ENCODE measurements around the gene ZPBP2. TPM values are rescaled to one million over a fixed set of nuclear protein-coding genes. Genes with fewer than 3 reads are reported as not detected.

Gene ZPBP2
- total RNA-seq, 5 donors from 2014 or later (not counting 1 experiment from before 2014, with no cell fraction given), result 0.19 TPM; not detected in 4

DNA sequence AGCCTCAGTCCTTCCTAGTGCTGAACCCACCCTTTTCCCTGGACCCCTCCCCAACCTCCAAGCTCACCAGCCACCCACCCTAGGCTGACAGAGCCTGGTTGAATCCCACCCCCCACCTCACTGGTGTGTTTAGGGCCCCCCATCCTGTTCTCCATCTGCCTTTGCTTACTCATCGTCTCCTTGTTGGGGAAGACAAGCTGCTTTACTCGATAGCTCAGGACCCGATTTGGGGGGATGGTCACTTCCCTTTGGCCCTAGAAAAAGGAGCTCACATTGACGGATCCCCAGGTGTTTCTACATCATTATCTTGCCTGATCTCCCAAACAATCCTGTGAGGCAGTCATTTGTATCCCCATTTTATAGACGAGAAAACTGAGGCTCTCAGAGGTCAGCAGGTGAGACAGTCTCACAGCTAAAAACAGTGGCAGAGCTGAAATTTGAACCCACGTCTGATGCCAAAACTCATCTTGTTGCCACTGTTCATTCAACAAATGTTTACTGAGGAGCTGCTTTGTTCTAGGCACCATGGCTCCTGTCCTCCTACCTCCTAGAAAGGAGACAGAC is 40.9 kb downstream of the ZPBP2 start:
- no peaks in the 10 kb centered on the region for H3K27me3 ChIP-seq (replicated peaks in 1 of 2; ENCODE audit: control insufficient read depth in 2 of 2, extremely low read depth in 1 of 2, insufficient read depth in 2 of 2, low read length in 1 of 2)
- no peak overlapping the region for H3K27ac ChIP-seq (ENCODE audit: low read length)
- peaks cover 5 to 14% (median 13%) of the 10 kb centered on the region in 3 donors for H3K4me1 Mint-ChIP-seq
- ATAC-seq (replicated peaks in 1 of 4) (no peak), DNase-seq (no peak)
- ChIA-PET POLR2A (interaction anchor here in 1 of 2 donors (0.6 kb wide), 1 partner anchor 11 kb away, joined by 6 read pairs; no protein-coding TSS in a partner anchor), CTCF (interaction anchor here in 1 of 2 donors (0.6 kb wide), 1 partner anchor 463 kb away, joined by 6 read pairs; no protein-coding TSS in a partner anchor)
- no peaks in the 10 kb centered on the region for H3K9me3 ChIP-seq
- peaks cover 0 to 5% of the 10 kb centered on the region in 2 experiments for H3K4me1 ChIP-seq (ENCODE audit: control insufficient read depth in 1 of 2, extremely low read depth in 1 of 2, insufficient read depth in 2 of 2, low read length in 2 of 2)
- no peak overlapping the region for H3K4me3 ChIP-seq (ENCODE audit: control insufficient read depth in 1 of 2, extremely low read depth in 1 of 2, low read length in 1 of 2)
- no peaks in the 10 kb centered on the region for H3K27me3 Mint-ChIP-seq
- peaks cover 32 to 37% of the 10 kb centered on the region in 2 donors for H3K36me3 ChIP-seq (ENCODE audit: control insufficient read depth in 2 of 2, extremely low read depth in 1 of 2, insufficient read depth in 1 of 2, low read length in 1 of 2)
- peaks cover 52% of the 10 kb centered on the region for H3K36me3 Mint-ChIP-seq
- no peak overlapping the region for H3K27ac Mint-ChIP-seq
- H3K4me3 Mint-ChIP-seq, result no peak overlapping the region
- H3K9me3 Mint-ChIP-seq, result no peaks in the 10 kb centered on the region
- WGBS (ENCODE audit: insufficient coverage), result 100% methylated on average over 5 of the region's 6 CpGs

GRCh38 chr17:39913989-39914388 is 46.0 kb downstream of the ZPBP2 start:
- ATAC-seq (replicated peaks in 1 of 4) (no peak), DNase-seq (no peak)
- H3K27ac ChIP-seq (ENCODE audit: low read length), result no peak overlapping the region
- no peaks in the 10 kb centered on the region for H3K27me3 ChIP-seq (replicated peaks in 1 of 2; ENCODE audit: control insufficient read depth in 2 of 2, extremely low read depth in 1 of 2, insufficient read depth in 2 of 2, low read length in 1 of 2)
- Mint-ChIP-seq H3K36me3 (peaks cover 49% of the 10 kb centered on the region), H3K9me3 (no peaks in the 10 kb centered on the region), H3K4me1 (peaks cover 18 to 24% (median 22%) of the 10 kb centered on the region in 3 donors), H3K4me3 (no peak overlapping the region), H3K27ac (no peak overlapping the region), H3K27me3 (no peaks in the 10 kb centered on the region)
- no peak overlapping the region for H3K4me3 ChIP-seq (ENCODE audit: control insufficient read depth in 1 of 2, extremely low read depth in 1 of 2, low read length in 1 of 2)
- H3K36me3 ChIP-seq (ENCODE audit: control insufficient read depth in 2 of 2, extremely low read depth in 1 of 2, insufficient read depth in 1 of 2, low read length in 1 of 2), result peaks cover 31% of the 10 kb centered on the region in 2 donors
- peaks cover 0 to 13% of the 10 kb centered on the region in 2 experiments for H3K4me1 ChIP-seq (ENCODE audit: control insufficient read depth in 1 of 2, extremely low read depth in 1 of 2, insufficient read depth in 2 of 2, low read length in 2 of 2)
- no peaks in the 10 kb centered on the region for H3K9me3 ChIP-seq
- no CpG with 5 or more reads among the region's 3 CpGs for WGBS (ENCODE audit: insufficient coverage)
- ChIA-PET CTCF (no interaction called here), POLR2A (no interaction called here)

- POLR2A ChIA-PET, result interaction anchor here (0.6 to 1.2 kb wide), 6 partner anchors 20 to 524 kb away, joined by 3 to 9 read pairs (median 6); no protein-coding TSS in a partner anchor
- H3K4me3 Mint-ChIP-seq, result no peak overlapping the region
- CTCF ChIA-PET, result interaction anchor here (0.6 kb wide), 2 partner anchors 38 to 114 kb away, joined by 3 to 4 read pairs; no protein-coding TSS in a partner anchor
Observed at GRCh38 chr17:39915559-39915958, 47.6 kb downstream of the ZPBP2 start.

GRCh38 chr17:39916918-39917317 is 48.9 kb downstream of the ZPBP2 start:
- H3K27me3 ChIP-seq (replicated peaks in 1 of 2; ENCODE audit: control insufficient read depth in 2 of 2, extremely low read depth in 1 of 2, insufficient read depth in 2 of 2, low read length in 1 of 2), result no peaks in the 10 kb centered on the region
- Mint-ChIP-seq H3K27me3 (no peaks in the 10 kb centered on the region), H3K4me3 (no peak overlapping the region), H3K27ac (no peak overlapping the region), H3K36me3 (peaks cover 45% of the 10 kb centered on the region), H3K9me3 (no peaks in the 10 kb centered on the region), H3K4me1 (peaks cover 37 to 49% (median 45%) of the 10 kb centered on the region in 3 donors)
- peaks cover 18 to 34% of the 10 kb centered on the region in 2 donors for H3K36me3 ChIP-seq (ENCODE audit: control insufficient read depth in 2 of 2, extremely low read depth in 1 of 2, insufficient read depth in 1 of 2, low read length in 1 of 2)
- DNase-seq, result no peak
- CTCF ChIA-PET, result no interaction called here
- no peak for ATAC-seq (replicated peaks in 1 of 4)
- 100% methylated on average over 1 of the region's 7 CpGs for WGBS (ENCODE audit: insufficient coverage)
- H3K27ac ChIP-seq (ENCODE audit: low read length), result no peak overlapping the region
- no peaks in the 10 kb centered on the region for H3K9me3 ChIP-seq
- POLR2A ChIA-PET, result no interaction called here
- H3K4me1 ChIP-seq (ENCODE audit: control insufficient read depth in 1 of 2, extremely low read depth in 1 of 2, insufficient read depth in 2 of 2, low read length in 2 of 2), result peaks cover 17 to 35% of the 10 kb centered on the region in 2 experiments
- H3K4me3 ChIP-seq (ENCODE audit: control insufficient read depth in 1 of 2, extremely low read depth in 1 of 2, low read length in 1 of 2), result no peak overlapping the region

More at GRCh38 chr17:39915559-39915958, 47.6 kb downstream of the ZPBP2 start:
- Histone ChIP-seq H3K4me3 (ENCODE audit: control insufficient read depth in 1 of 2, extremely low read depth in 1 of 2, low read length in 1 of 2) (no peak overlapping the region), H3K36me3 (ENCODE audit: control insufficient read depth in 2 of 2, extremely low read depth in 1 of 2, insufficient read depth in 1 of 2, low read length in 1 of 2) (peaks cover 26 to 27% of the 10 kb centered on the region in 2 donors), H3K27me3 (replicated peaks in 1 of 2; ENCODE audit: control insufficient read depth in 2 of 2, extremely low read depth in 1 of 2, insufficient read depth in 2 of 2, low read length in 1 of 2) (no peaks in the 10 kb centered on the region), H3K4me1 (ENCODE audit: control insufficient read depth in 1 of 2, extremely low read depth in 1 of 2, insufficient read depth in 2 of 2, low read length in 2 of 2) (peaks cover 5 to 21% of the 10 kb centered on the region in 2 experiments), H3K9me3 (no peaks in the 10 kb centered on the region), H3K27ac (ENCODE audit: low read length) (no peak overlapping the region)
- 60% methylated on average over 1 of the region's 4 CpGs for WGBS (ENCODE audit: insufficient coverage)
- Mint-ChIP-seq H3K9me3 (no peaks in the 10 kb centered on the region), H3K27me3 (no peaks in the 10 kb centered on the region), H3K36me3 (peaks cover 50% of the 10 kb centered on the region), H3K27ac (no peak overlapping the region), H3K4me1 (peaks cover 24 to 36% (median 31%) of the 10 kb centered on the region in 3 donors)
- DNase-seq (no peak), ATAC-seq (replicated peaks in 1 of 4) (no peak)

DNA sequence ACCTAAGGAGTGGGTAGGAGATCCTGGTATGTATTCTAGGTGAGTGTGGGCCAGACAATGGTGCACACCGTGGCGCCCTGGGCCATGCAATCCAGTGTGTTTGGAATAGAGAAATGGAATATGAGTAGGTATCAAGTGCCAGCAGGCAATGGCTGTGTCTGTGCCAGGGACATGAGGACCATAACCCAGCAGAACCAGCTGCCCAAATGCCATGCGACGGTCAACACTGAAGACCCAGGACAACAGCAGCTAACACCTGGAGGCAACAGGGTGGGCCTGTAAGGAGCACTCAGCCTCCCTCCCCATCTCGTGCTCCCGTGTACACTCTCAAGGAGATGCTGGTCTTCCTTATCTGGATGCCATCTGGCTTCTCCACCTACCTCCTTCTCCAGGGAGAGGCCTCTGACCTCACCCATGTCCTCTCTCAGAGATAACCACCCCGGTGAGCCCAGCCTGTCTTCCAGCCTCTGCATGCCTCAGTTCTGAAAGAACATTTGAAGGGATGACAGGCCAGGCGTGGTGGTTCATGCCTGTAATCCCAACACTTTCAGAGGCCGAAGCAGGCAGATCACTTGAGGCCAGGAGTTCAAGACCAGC is 51.2 kb downstream of the ZPBP2 start:
- H3K36me3 Mint-ChIP-seq, result peaks cover 47% of the 10 kb centered on the region
- H3K27ac Mint-ChIP-seq, result peak overlapping the region in 1 of 2 donors; percentile 19
- peak overlapping the region in 1 of 3 donors; percentile 74 for H3K4me3 Mint-ChIP-seq
- POLR2A ChIA-PET, result interaction anchor here (0.6 kb wide), 2 partner anchors 24 to 34 kb away, joined by 3 to 5 read pairs; no protein-coding TSS in a partner anchor
- peaks cover 58 to 70% (median 65%) of the 10 kb centered on the region in 3 donors for H3K4me1 Mint-ChIP-seq
- Histone ChIP-seq H3K36me3 (ENCODE audit: control insufficient read depth in 2 of 2, extremely low read depth in 1 of 2, insufficient read depth in 1 of 2, low read length in 1 of 2) (peaks cover 20 to 49% of the 10 kb centered on the region in 2 donors), H3K9me3 (no peaks in the 10 kb centered on the region), H3K27ac (ENCODE audit: low read length) (no peak overlapping the region), H3K4me3 (ENCODE audit: control insufficient read depth in 1 of 2, extremely low read depth in 1 of 2, low read length in 1 of 2) (no peak overlapping the region), H3K4me1 (ENCODE audit: control insufficient read depth in 1 of 2, extremely low read depth in 1 of 2, insufficient read depth in 2 of 2, low read length in 2 of 2) (peaks cover 29 to 57% of the 10 kb centered on the region in 2 experiments), H3K27me3 (replicated peaks in 1 of 2; ENCODE audit: control insufficient read depth in 2 of 2, extremely low read depth in 1 of 2, insufficient read depth in 2 of 2, low read length in 1 of 2) (no peaks in the 10 kb centered on the region)
- CTCF ChIA-PET, result no interaction called here
- 97% methylated on average over 9 of the region's 9 CpGs for WGBS (ENCODE audit: insufficient coverage)
- ATAC-seq (replicated peaks in 1 of 4), result no peak
- no peaks in the 10 kb centered on the region for H3K9me3 Mint-ChIP-seq
- H3K27me3 Mint-ChIP-seq, result no peaks in the 10 kb centered on the region
- DNase-seq, result no peak

- Histone ChIP-seq H3K4me3 (ENCODE audit: control insufficient read depth in 1 of 2, extremely low read depth in 1 of 2, low read length in 1 of 2) (no peak overlapping the region), H3K9me3 (no peaks in the 10 kb centered on the region), H3K27ac (ENCODE audit: low read length) (peak overlapping the region; percentile 55), H3K4me1 (ENCODE audit: control insufficient read depth in 1 of 2, extremely low read depth in 1 of 2, insufficient read depth in 2 of 2, low read length in 2 of 2) (peaks cover 40 to 71% of the 10 kb centered on the region in 2 experiments), H3K27me3 (replicated peaks in 1 of 2; ENCODE audit: control insufficient read depth in 2 of 2, extremely low read depth in 1 of 2, insufficient read depth in 2 of 2, low read length in 1 of 2) (no peaks in the 10 kb centered on the region), H3K36me3 (ENCODE audit: control insufficient read depth in 2 of 2, extremely low read depth in 1 of 2, insufficient read depth in 1 of 2, low read length in 1 of 2) (peaks cover 20 to 50% of the 10 kb centered on the region in 2 donors)
- Mint-ChIP-seq H3K36me3 (peaks cover 46% of the 10 kb centered on the region), H3K4me3 (peak overlapping the region in 1 of 3 donors; percentile 90), H3K4me1 (peaks cover 71 to 83% (median 79%) of the 10 kb centered on the region in 3 donors), H3K27me3 (no peaks in the 10 kb centered on the region), H3K9me3 (no peaks in the 10 kb centered on the region), H3K27ac (peak overlapping the region; percentile 87 to 89)
- POLR2A ChIA-PET, result no interaction called here
- DNase-seq (peak in 29 of 35 experiments; percentile 14 to 60 (median 34)), ATAC-seq (replicated peaks in 1 of 4) (peak; percentile 41 to 88 (median 46))
- 46% methylated on average over 8 of the region's 19 CpGs for WGBS (ENCODE audit: insufficient coverage)
- CTCF ChIA-PET, result no interaction called here
Observed at GRCh38 chr17:39920218-39921210, 52.5 kb downstream of the ZPBP2 start.

Data from T-cell (primary cell).